GM15510 (cell line): ENCODE measurements around the gene MYO10.

Experiments used
- POLR2A ChIP-seq: IDR thresholded peaks from 3 replicates; pipeline ENCODE4 v1.6.1; 2011; ENCODE audit warnings: borderline replicate concordance; ENCODE audit not compliant: insufficient read length; ENCODE audit errors: extremely low read depth

Gene MYO10

GRCh38 chr5:16808021-16808420, 128.1 kb downstream of the MYO10 start:
- TF ChIP-seq POLR2A = no peak

- TF ChIP-seq POLR2A = no peak
Observed at GRCh38 chr5:16807547-16807864, 128.6 kb downstream of the MYO10 start.

DNA sequence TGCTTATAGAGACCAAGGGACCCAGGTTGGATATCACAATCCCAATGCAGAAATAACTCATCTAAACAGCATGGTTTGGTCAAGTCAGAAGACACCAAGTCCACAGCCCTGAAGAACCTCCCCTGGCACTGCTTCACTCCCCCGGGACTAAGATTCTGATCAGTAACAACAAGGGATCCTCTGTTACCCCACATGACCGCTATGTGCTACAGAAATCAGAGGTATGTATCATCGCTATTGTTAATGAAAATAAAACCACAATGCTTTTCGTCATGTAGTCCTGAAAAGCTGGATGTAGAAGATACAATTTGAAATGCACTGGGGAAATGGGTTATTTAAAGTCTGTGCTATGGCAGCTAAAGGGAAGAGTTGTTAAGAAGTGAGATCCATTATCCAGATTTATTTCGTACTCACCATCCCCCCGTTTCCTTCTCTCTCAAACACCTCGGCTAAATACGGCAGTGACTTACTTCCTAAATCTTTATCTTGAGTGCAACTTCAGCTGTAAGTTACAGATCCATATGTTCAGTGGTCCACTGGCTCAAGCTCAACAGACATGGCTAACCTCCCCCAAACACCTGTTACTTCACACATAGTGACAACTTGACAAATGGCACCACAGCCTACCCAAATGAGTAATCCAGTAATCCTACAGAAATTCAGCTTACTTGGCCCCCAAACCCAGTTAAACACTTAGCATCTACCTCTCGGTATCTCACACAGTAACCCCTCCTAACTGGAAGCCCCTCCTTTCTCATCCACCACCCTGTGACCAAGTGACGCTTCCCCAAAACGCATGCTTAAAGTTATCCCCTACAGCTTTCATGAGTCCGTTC, 129.2 kb downstream of the MYO10 start:
- TF ChIP-seq POLR2A = no peak

DNA sequence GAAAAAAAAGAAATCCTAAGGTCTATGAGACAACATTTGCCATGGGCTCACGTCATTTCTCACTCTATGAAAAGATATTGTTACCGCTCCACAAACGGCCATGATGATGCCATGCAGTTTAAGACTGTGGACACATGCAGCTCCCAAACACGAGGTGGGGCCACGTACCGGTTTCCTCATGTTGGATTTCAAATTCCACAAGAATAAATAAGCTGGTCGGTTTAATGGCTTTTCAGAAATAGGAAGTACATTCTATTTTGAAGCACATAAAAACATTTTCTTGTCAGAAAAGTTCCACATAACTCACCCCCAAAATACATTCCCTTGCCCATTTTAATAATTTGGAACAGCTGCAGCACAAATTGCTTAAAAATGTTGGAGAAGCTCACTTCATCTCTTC, 130.6 kb downstream of the MYO10 start:
- TF ChIP-seq POLR2A = no peak

GRCh38 chr5:16803831-16804230, 132.3 kb downstream of the MYO10 start:
- TF ChIP-seq POLR2A = no peak

GRCh38 chr5:16800477-16800876, 135.6 kb downstream of the MYO10 start:
- TF ChIP-seq POLR2A = no peak

GRCh38 chr5:16799796-16800195, 136.3 kb downstream of the MYO10 start:
- TF ChIP-seq POLR2A = no peak

GRCh38 chr5:16797951-16798350, 138.1 kb downstream of the MYO10 start:
- TF ChIP-seq POLR2A = no peak

GRCh38 chr5:16794269-16794913, 141.7 kb downstream of the MYO10 start:
- no peak for TF ChIP-seq POLR2A

- TF ChIP-seq POLR2A = no peak
Observed at GRCh38 chr5:16792598-16793275, 143.4 kb downstream of the MYO10 start.

GRCh38 chr5:16791904-16792597, 144.0 kb downstream of the MYO10 start:
- TF ChIP-seq POLR2A = no peak

DNA sequence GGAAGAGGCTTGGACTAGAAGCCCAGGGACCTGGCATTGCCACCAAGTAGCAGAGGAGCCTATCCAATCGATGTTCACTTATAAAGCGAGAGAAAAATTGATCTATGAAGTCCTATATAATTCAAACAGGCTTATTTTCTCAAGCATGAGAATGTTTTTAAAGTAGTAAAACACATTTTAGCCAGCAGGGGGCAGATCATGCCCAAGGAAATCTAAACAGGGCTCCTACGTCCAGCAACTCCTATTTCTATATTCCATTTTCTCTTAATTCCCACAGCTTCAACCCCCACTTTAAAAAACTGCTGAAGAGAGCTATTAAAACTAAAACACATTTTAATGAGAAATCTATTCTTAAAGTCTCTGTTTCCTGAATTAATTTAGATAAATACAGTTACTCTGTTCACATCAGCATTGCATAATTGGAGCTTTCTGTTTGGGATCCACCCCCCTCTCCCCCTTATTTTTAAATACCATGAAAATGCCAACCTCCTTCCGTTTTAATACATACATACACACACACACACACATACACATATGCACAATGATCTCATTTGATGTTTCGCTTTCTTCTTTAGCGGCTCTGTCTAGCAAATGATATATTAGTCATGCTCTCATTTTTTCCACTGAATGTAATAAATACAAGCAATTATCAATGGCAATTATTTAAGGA, 144.9 kb downstream of the MYO10 start:
- no peak for TF ChIP-seq POLR2A

- no peak for TF ChIP-seq POLR2A
Observed at GRCh38 chr5:16788957-16789356, 147.1 kb downstream of the MYO10 start.

GRCh38 chr5:16787278-16787677, 148.8 kb downstream of the MYO10 start:
- TF ChIP-seq POLR2A = no peak
